Fibroblast of pulmonary artery (primary cell): ENCODE results near the gene GUK1.

Source experiments
- DNase-seq: peaks from one replicate; pipeline ENCODE4 v3.0.0-alpha.2; 2010; ENCODE audit warnings: low read depth
- H3K4me3 ChIP-seq: replicated peaks from 2 replicates; pipeline ENCODE4 v1.5.1; 2011; ENCODE audit warnings: low read depth, mild to moderate bottlenecking, control low read depth, low read length, moderate library complexity
- TF ChIP-seq, protein P1 (sequence below): IDR thresholded peaks from 2 replicates; pipeline ENCODE4 v1.5.1; 2011; ENCODE audit warnings: mild to moderate bottlenecking, control low read depth, low read length, inconsistent platforms; ENCODE audit errors: missing control alignments

Gene GUK1

DNA sequence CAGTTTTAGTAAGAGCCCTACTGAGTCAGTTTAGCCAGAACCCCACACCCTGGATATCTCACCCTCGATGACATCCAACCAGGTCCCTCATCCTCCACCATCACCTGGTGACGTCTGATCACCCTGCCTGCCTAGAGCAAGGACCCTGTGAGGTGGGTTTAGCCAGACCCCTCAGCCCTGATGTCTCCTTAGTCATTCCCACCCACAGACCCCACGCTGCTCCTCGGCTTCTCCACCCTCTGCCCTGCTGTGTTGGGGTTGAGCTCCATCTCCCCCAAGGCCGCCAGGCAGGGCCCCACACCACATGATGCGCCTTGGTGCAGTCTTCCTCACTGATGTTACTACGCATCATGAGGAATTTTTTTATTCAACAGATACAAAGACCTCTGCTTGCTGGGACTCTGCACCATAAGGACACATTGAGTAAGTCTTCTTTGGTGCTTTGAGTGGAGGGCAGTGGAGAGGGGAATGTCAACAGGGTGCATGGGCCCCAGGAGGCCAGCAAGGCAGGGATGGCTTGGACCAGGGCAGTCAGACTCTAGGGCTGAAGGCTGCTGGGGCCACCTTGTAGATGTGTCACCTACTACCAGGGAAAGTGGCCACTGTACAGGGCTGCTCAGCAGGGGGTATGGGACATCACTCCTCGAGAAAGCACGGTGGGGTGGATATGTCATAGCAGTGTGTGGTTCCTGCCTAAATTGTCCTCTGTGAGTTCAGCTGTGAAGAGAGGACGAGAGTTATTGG lies 23.9 kb downstream of the GUK1 start:
- no peak overlapping the region for H3K4me3 ChIP-seq
- TF ChIP-seq, protein P1, sequence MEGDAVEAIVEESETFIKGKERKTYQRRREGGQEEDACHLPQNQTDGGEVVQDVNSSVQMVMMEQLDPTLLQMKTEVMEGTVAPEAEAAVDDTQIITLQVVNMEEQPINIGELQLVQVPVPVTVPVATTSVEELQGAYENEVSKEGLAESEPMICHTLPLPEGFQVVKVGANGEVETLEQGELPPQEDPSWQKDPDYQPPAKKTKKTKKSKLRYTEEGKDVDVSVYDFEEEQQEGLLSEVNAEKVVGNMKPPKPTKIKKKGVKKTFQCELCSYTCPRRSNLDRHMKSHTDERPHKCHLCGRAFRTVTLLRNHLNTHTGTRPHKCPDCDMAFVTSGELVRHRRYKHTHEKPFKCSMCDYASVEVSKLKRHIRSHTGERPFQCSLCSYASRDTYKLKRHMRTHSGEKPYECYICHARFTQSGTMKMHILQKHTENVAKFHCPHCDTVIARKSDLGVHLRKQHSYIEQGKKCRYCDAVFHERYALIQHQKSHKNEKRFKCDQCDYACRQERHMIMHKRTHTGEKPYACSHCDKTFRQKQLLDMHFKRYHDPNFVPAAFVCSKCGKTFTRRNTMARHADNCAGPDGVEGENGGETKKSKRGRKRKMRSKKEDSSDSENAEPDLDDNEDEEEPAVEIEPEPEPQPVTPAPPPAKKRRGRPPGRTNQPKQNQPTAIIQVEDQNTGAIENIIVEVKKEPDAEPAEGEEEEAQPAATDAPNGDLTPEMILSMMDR = no peak
- DNase-seq = no peak

DNA sequence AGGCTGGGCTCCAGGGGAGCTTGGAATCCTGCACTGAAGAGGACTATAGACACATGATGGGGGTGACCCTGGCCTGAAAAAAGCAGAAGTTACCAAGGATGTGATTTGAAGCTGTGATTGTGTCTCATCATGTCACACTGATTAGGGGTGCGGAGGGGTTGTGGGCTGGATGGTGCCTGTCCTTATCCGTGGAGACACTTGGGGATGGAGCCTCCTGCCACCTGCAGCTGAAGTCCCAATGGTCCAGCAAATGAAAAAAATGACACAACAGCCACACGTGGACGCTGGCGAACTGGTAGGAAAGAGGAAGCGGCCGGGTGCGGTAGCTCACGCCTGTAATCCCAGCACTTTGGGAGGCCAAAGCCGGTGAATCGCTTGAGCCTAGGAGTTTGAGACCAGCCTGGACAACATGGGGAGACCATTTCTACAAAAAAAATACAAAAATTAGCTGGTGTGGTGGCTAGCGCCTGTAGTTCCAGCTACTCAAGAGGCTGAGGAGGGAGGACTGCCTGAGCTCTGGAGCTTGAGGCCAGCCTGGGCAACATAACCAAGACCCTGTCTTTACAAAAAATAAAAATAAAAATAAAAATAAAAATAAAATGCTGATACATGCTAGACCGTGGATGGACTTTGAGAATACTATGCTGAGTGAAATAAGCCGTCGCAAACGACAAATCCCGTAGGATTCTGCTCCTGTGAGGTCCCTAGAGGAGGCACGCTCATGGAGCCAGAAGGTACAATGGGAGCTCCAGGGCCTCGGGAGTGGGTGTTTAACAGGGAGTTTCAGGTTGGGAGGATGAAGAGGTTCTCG lies 24.7 kb downstream of the GUK1 start:
- TF ChIP-seq, protein P1 = no peak
- peak overlapping the region; percentile 42 for H3K4me3 ChIP-seq
- DNase-seq = no peak

DNA sequence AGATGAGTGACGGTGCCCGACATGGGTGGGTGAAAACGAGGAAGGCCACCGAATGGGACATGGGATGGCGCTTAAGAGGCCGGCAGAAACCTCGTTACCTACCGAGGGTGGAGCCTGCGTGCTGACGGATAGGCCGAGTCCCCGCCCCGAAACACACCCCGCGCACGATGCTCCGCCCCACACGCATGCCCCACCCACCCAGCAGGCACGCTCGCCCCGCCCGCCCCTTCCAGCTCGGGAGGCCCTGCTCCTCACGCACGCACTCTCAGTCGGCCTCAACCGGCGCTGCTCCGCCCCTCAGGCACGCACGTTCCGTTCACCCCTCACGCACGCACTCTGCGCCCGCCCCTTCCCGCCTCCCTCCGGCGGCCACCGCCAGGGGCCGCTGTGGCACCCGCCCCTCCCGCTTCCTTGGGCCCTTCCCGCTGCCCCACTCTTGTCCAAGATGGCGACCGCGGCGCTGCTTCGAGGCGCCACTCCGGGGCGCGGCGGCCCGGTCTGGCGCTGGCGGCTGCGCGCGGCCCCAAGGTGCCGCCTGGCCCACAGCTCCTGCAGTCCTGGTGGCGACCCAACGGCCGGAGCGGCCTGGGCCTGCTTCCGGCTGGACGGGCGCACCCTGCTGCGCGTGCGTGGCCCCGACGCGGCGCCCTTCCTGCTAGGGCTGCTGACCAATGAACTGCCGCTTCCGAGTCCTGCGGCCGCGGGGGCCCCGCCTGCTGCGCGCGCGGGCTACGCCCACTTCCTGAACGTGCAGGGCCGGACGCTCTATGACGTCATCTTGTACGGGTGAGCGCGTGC lies 25.5 kb downstream of the GUK1 start, which contains the start of gene IBA57:
IBA57 (plus strand) TSS at position 433 of the 798 bp plus-strand sequence; CDS start at position 446, 13 bp downstream.
- DNase-seq = peak; percentile 99
- TF ChIP-seq, protein P1 = peak; percentile 61
- peak within 1 kb of the TSS; percentile 76 for H3K4me3 ChIP-seq

DNA sequence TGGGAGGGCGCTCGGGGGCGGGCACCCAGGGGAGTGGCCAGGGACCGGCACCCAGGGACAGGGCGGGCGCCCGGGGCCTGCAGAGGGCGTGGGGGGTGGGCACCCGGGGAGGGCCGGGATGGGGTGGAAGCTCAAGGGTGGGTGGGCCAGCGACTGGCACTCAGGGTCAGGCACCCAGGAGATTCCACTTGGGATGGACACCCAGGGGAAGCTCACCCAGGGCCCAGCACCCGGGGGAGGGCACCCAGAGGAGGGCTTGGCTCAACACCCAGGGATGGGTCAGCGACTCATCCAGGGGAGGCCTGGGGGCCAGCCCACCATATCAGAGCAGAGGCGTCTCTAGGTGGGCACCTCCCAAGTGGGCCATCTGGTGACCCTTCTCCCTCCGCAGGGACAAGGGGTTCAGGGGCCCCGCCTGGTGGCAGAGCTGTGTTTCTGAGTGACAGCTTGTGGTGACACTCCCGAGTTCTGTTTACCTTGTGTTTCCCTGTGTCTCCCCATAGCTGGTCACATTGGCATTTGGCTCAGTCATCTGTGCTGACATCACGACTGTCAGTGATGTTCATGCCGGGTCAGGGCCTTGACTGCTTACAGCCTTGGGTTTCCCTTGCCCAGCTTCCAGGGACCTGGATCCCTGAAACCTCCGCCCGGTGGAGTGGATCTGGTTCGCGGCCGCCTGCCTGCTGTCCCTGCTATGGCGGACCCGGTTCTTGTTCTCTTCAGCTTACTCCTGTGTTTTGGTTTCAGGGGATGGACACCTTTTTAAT lies 26.3 kb downstream of the GUK1 start:
- DNase-seq = peak; percentile 64
- TF ChIP-seq, protein P1 = peak; percentile 21

DNA sequence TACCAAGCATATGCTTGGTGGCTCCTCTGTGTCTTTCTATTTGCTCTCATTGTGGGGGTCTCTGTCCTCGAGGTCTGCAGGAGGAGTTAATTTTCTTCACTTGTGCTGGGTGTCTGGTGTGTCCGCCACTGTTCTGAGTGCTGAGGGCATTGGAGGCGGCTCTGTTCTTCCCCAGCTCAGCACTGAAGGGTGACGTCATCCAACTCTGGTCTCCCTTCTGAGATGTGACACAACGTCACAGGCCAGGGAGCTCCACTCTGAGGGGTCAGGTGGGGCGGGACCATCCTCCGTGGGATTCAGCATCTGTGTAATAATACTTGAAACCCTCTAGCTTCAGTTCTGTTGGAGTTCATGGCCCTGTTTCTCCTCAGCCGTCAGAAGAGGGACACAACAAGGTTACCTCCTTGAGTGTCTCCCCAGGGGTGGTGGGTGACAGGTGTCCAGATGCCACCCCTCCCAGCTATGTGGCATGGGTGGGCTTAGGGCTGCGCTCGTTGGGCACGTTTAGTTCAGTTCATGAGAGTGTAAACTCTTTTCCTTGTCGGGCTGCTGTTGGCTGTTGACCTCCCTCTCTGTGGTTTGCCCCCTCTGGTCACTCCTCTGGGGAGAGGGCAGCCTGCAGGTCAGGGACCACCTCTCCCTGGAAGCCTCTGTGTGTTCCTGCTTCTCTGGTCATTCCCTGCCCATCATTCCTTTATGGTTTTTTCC lies 28.6 kb downstream of the GUK1 start:
- H3K4me3 ChIP-seq = no peak overlapping the region
- TF ChIP-seq, protein P1 = no peak
- no peak for DNase-seq

More for the DNA sequence above, 26.3 kb downstream of the GUK1 start:
- peak overlapping the region; percentile 76 for H3K4me3 ChIP-seq
